H9 (cell line): ENCODE measurements around the gene TFAP2E. TPM values are rescaled to one million over a fixed set of nuclear protein-coding genes. Genes with fewer than 3 reads are reported as not detected.

Experiments
- DNase-seq: peaks from one replicate; pipeline ENCODE4 v3.0.0-alpha.2; 2017
- H2AFZ ChIP-seq: one replicate; pipeline ENCODE4 v1.6.1; 2013; ENCODE audit warnings: mild to moderate bottlenecking, low read length, control low read depth, moderate library complexity
- H2AK5ac ChIP-seq: 2 replicates; pipeline ENCODE4 v1.6.1; 2013; ENCODE audit warnings: low read length, control low read depth, mixed read lengths; ENCODE audit not compliant: insufficient read length
- H2BK120ac ChIP-seq: one replicate; pipeline ENCODE4 v1.6.1; 2013; ENCODE audit warnings: low read depth, mild to moderate bottlenecking, low read length, control low read depth, inconsistent platforms; ENCODE audit not compliant: poor library complexity, severe bottlenecking
- H2BK12ac ChIP-seq: 2 replicates; pipeline ENCODE4 v1.6.1; 2013; ENCODE audit warnings: low read length, control low read depth, mixed read lengths, low read depth; ENCODE audit not compliant: insufficient read length
- H2BK15ac ChIP-seq: 2 replicates; pipeline ENCODE4 v1.6.1; 2013; ENCODE audit warnings: low read depth, low read length, control low read depth
- H2BK20ac ChIP-seq: one replicate; pipeline ENCODE4 v1.6.1; 2013; ENCODE audit warnings: low read depth, mild to moderate bottlenecking, low read length, control low read depth, inconsistent platforms; ENCODE audit not compliant: poor library complexity, severe bottlenecking
- H2BK5ac ChIP-seq: 2 replicates; pipeline ENCODE4 v1.6.1; 2013; ENCODE audit warnings: low read length, control low read depth, mixed read lengths; ENCODE audit not compliant: insufficient read length
- H3K14ac ChIP-seq: 2 replicates; pipeline ENCODE4 v1.6.1; 2013; ENCODE audit warnings: low read length, control low read depth; ENCODE audit not compliant: insufficient read depth
- H3K18ac ChIP-seq: 2 replicates; pipeline ENCODE4 v1.6.1; 2013; ENCODE audit warnings: low read depth, mild to moderate bottlenecking, mixed read lengths, low read length, control low read depth; ENCODE audit not compliant: insufficient read length
- H3K23ac ChIP-seq: 2 replicates; pipeline ENCODE4 v1.6.1; 2013; ENCODE audit warnings: low read length, control low read depth, mixed read lengths, low read depth; ENCODE audit not compliant: insufficient read length
- H3K23me2 ChIP-seq: 2 replicates; pipeline ENCODE4 v1.6.1; 2013; ENCODE audit warnings: low read depth, mild to moderate bottlenecking, mixed read lengths, low read length, control low read depth; ENCODE audit not compliant: insufficient read length, poor library complexity, severe bottlenecking
- H3K27ac ChIP-seq: 2 replicates; pipeline ENCODE4 v1.5.1; 2013; ENCODE audit warnings: low read length, control low read depth, mixed read lengths, low read depth; ENCODE audit not compliant: insufficient read length
- H3K27me3 ChIP-seq: 2 replicates; pipeline ENCODE4 v1.6.1; 2013; ENCODE audit warnings: low read length, control low read depth, inconsistent platforms; ENCODE audit not compliant: insufficient read depth
- H3K4ac ChIP-seq: 2 replicates; pipeline ENCODE4 v1.6.1; 2013; ENCODE audit warnings: low read depth, mild to moderate bottlenecking, control low read depth, inconsistent platforms, low read length, moderate library complexity
- H3K4me1 ChIP-seq: 2 replicates; pipeline ENCODE4 v1.6.1; 2013; ENCODE audit warnings: low read length, control low read depth, inconsistent platforms; ENCODE audit not compliant: insufficient read depth
- H3K4me2 ChIP-seq: 2 replicates; pipeline ENCODE4 v1.6.1; 2013; ENCODE audit warnings: low read length, control low read depth, mixed read lengths; ENCODE audit not compliant: insufficient read length, insufficient read depth
- H3K56ac ChIP-seq: 2 replicates; pipeline ENCODE4 v1.6.1; 2013; ENCODE audit warnings: low read depth, mild to moderate bottlenecking, mixed read lengths, low read length, control low read depth; ENCODE audit not compliant: insufficient read length
- H3K79me1 ChIP-seq: 2 replicates; pipeline ENCODE4 v1.6.1; 2013; ENCODE audit warnings: low read depth, mild to moderate bottlenecking, moderate library complexity, low read length, control low read depth, inconsistent platforms; ENCODE audit not compliant: insufficient read depth, poor library complexity, severe bottlenecking
- H3K79me2 ChIP-seq: 2 replicates; pipeline ENCODE4 v1.6.1; 2013; ENCODE audit warnings: low read length, control low read depth, inconsistent platforms; ENCODE audit not compliant: insufficient read depth
- H3K9ac ChIP-seq: 2 replicates; pipeline ENCODE4 v1.6.1; 2013; ENCODE audit warnings: low read length, control low read depth, mixed read lengths; ENCODE audit not compliant: insufficient read length; ENCODE audit errors: extremely low read depth
- H3K9me3 ChIP-seq: one replicate; pipeline ENCODE4 v1.6.1; 2013; ENCODE audit warnings: low read depth, low read length, inconsistent platforms; ENCODE audit not compliant: control insufficient read depth
- H3T11ph ChIP-seq: one replicate; pipeline ENCODE4 v1.6.1; 2013; ENCODE audit warnings: mild to moderate bottlenecking, low read length, control low read depth, inconsistent platforms
- H4K20me1 ChIP-seq: one replicate; pipeline ENCODE4 v1.6.1; 2013; ENCODE audit not compliant: control insufficient read depth, insufficient read length, insufficient read depth
- H4K5ac ChIP-seq: 2 replicates; pipeline ENCODE4 v1.6.1; 2013; ENCODE audit warnings: low read depth, mild to moderate bottlenecking, mixed read lengths, low read length, control low read depth; ENCODE audit not compliant: insufficient read length
- H4K8ac ChIP-seq: replicated peaks from 2 replicates; pipeline ENCODE4 v1.6.1; 2013; ENCODE audit warnings: low read length, control low read depth, mixed read lengths, low read depth; ENCODE audit not compliant: insufficient read length
- H4K91ac ChIP-seq: 2 replicates; pipeline ENCODE4 v1.6.1; 2013; ENCODE audit warnings: low read depth, mild to moderate bottlenecking, moderate library complexity, mixed read lengths, low read length, control low read depth; ENCODE audit not compliant: insufficient read length
- H3K27ac Mint-ChIP-seq, 3 experiments: 2 replicates in 2 of 3; 3 replicates in 1 of 3; pipeline ENCODE4 v1.8.0; 2020 to 2021; ENCODE audit warnings: mixed read lengths in 3 of 3, mild to moderate bottlenecking in 1 of 3, moderate library complexity in 1 of 3
- H3K27me3 Mint-ChIP-seq: 2 replicates; pipeline ENCODE4 v1.8.0; 2021; ENCODE audit warnings: low read depth, mild to moderate bottlenecking, moderate library complexity, mixed read lengths
- H3K36me3 Mint-ChIP-seq, 3 experiments: 2 replicates in 2 of 3; 3 replicates in 1 of 3; pipeline ENCODE4 v1.8.0; 2020 to 2021; ENCODE audit warnings: low read depth in 3 of 3, mixed read lengths in 3 of 3; ENCODE audit not compliant: insufficient read depth in 1 of 3
- H3K4me1 Mint-ChIP-seq, 2 experiments: 2 replicates each; pipeline ENCODE4 v1.8.0; 2020; ENCODE audit warnings: mixed read lengths in 2 of 2
- H3K4me3 Mint-ChIP-seq, 2 experiments: 2 replicates in 1 of 2; 3 replicates in 1 of 2; pipeline ENCODE4 v1.8.0; 2020 to 2021; ENCODE audit warnings: mild to moderate bottlenecking in 2 of 2, mixed read lengths in 2 of 2, moderate library complexity in 1 of 2
- H3K9me3 Mint-ChIP-seq, 2 experiments: 2 replicates in 1 of 2; 3 replicates in 1 of 2; pipeline ENCODE4 v1.8.0; 2020; ENCODE audit warnings: mild to moderate bottlenecking in 2 of 2, mixed read lengths in 2 of 2, moderate library complexity in 1 of 2
- WGBS: extraction: QIAGEN DNeasy Blood & Tissue Kit; methylation state at CpG from one replicate; pipeline ENCODE4 v1.1.7; 2013; ENCODE audit warnings: missing lambda C conversion rate, low lambda C conversion rate, mixed read lengths; ENCODE audit not compliant: insufficient read length; ENCODE audit errors: extremely low coverage; 5-methylcytosine and 5-hydroxymethylcytosine counted together
- total RNA-seq: library from RNA; stranded (reverse); gene quantifications from 2 replicates; pipeline ENCODE4 v1.2.1, GENCODE V29; 2021
- TF ChIP-seq, protein P1 (sequence below): fragments of 200-600 bp; sonication (generic); conservative IDR thresholded peaks from 3 replicates; pipeline ENCODE4 v1.8.0; 2021; ENCODE audit warnings: antibody characterized with exemption, mild to moderate bottlenecking

TFAP2E gene
- total RNA-seq, 1 experiment from 2014 or later, result 0.70 TPM

DNA sequence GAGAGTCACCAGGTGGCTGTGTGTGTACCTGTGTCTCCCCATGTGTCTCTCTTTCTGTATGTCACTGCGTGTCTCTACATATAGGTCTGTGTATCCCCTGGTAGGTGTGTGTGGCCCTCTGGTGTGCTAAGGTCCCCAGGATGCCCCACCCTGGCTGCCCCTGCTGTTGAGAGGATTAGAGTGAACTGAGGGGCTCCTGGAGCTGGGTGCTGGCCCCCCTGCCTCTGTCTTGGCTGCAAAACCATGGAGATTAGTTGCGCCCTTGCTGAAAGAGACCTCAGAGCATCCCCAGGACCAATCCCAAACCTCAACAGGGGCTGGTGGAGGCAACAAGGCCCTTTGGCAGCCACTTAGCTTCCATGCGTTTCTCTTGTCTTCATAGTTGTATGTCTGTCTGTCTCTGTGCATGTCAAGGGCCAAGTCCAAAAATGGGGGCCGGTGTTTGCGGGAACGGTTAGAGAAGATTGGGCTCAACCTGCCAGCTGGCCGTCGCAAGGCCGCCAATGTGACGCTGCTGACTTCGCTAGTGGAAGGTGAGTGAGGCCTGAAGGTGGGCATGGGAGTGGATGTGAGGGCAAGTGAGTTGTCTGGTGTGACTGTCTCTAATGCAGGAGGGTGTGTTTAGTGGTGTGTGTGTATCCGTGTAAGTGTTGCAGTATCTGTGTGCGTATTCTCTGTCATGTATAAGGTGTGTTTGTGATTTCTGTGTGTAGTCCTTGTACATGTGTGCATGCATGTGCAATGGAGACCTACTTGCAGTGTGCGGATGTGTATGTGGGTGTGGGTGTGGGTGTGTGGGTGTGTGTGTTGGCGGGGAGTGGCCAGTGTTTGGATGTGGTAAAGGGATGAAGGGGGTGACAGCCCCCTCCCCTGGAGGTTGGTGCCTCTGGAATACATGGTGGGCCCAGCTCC lies 16.7 kb downstream of the TFAP2E start:
- Mint-ChIP-seq H3K27me3 (peaks cover 2% of the 10 kb centered on the region; the same call in 1 of the 2 replicates), H3K9me3 (no peaks in the 10 kb centered on the region; a peak in 1 of 5 replicates), H3K36me3 (0 out of 7 replicates have a peak, but pooled peaks cover 0 to 3% (median 0%) of the 10 kb centered on the region in 3 experiments), H3K27ac (peak overlapping the region in 1 of 3 experiments; percentile 5; a peak in 2 of 7 replicates), H3K4me3 (peak overlapping the region in 1 of 2 experiments; percentile 15; a peak in 2 of 5 replicates), H3K4me1 (peaks cover 5 to 8% of the 10 kb centered on the region in 2 experiments)
- H2BK120ac ChIP-seq, result no peak overlapping the region
- no peak overlapping the region for H2BK20ac ChIP-seq
- H3K4ac ChIP-seq, result no peak overlapping the region
- H2BK5ac ChIP-seq, result no peak overlapping the region
- no CpG with 5 or more reads among the region's 15 CpGs for WGBS
- no peaks in the 10 kb centered on the region for H3K79me2 ChIP-seq
- no peak overlapping the region for H4K5ac ChIP-seq
- H3K4me2 ChIP-seq, result no peak overlapping the region
- no peaks in the 10 kb centered on the region for H3K27me3 ChIP-seq
- H3T11ph ChIP-seq, result no peak overlapping the region
- no peak overlapping the region for H4K8ac ChIP-seq
- H2AK5ac ChIP-seq, result no peak overlapping the region
- H3K27ac ChIP-seq, result no peak overlapping the region
- H4K20me1 ChIP-seq, result peaks cover 2% of the 10 kb centered on the region
- TF ChIP-seq, protein P1, sequence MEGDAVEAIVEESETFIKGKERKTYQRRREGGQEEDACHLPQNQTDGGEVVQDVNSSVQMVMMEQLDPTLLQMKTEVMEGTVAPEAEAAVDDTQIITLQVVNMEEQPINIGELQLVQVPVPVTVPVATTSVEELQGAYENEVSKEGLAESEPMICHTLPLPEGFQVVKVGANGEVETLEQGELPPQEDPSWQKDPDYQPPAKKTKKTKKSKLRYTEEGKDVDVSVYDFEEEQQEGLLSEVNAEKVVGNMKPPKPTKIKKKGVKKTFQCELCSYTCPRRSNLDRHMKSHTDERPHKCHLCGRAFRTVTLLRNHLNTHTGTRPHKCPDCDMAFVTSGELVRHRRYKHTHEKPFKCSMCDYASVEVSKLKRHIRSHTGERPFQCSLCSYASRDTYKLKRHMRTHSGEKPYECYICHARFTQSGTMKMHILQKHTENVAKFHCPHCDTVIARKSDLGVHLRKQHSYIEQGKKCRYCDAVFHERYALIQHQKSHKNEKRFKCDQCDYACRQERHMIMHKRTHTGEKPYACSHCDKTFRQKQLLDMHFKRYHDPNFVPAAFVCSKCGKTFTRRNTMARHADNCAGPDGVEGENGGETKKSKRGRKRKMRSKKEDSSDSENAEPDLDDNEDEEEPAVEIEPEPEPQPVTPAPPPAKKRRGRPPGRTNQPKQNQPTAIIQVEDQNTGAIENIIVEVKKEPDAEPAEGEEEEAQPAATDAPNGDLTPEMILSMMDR, result no peak
- no peak overlapping the region for H3K9ac ChIP-seq
- no peaks in the 10 kb centered on the region for H3K4me1 ChIP-seq
- no peak overlapping the region for H2BK12ac ChIP-seq
- DNase-seq, result no peak
- no peaks in the 10 kb centered on the region for H3K23me2 ChIP-seq
- H3K9me3 ChIP-seq, result no peaks in the 10 kb centered on the region
- no peak overlapping the region for H4K91ac ChIP-seq
- H3K79me1 ChIP-seq, result no peaks in the 10 kb centered on the region
- no peak overlapping the region for H2AFZ ChIP-seq
- no peak overlapping the region for H3K56ac ChIP-seq
- H3K14ac ChIP-seq, result no peak overlapping the region
- H3K18ac ChIP-seq, result no peak overlapping the region
- H2BK15ac ChIP-seq, result no peak overlapping the region
- H3K23ac ChIP-seq, result no peak overlapping the region
